Naive thymus-derived CD4-positive, alpha-beta T cell (primary cell): ENCODE data around the gene ITGB5. TPM values are rescaled to one million over a fixed set of nuclear protein-coding genes. Genes with fewer than 3 reads are reported as not detected.

ENCODE experiments used
- ATAC-seq: fragments of 150-1000 bp; cut with Tn5 transposase; 2 replicates; pipeline ENCODE4 v1.10.0; 2021; ENCODE audit warnings: mild to moderate bottlenecking, moderate library complexity
- CTCF ChIA-PET: fragments of 350-600 bp; sonication (Branson Sonifier 250); formaldehyde crosslinking; loops from one replicate; lab custom pipeline; 2021; ENCODE audit warnings: antibody characterized with exemption; lab: Charles Lee
- POLR2A ChIA-PET: fragments of 350-600 bp; sonication (Branson Sonifier 250); formaldehyde crosslinking; loops from one replicate; lab custom pipeline; 2021; ENCODE audit warnings: antibody characterized with exemption, inconsistent platforms; lab: Charles Lee
- DNase-seq, 9 donors: peaks; one replicate each; pipeline versions ENCODE4 v3.0.0 to v3.0.0-alpha.2; 2020 to 2022; ENCODE audit warnings: mixed read lengths in 1 of 9
- H3K27ac ChIP-seq: one replicate; pipeline ENCODE4 v1.7.0; 2013; ENCODE audit warnings: mild to moderate bottlenecking, low read depth, low read length, moderate library complexity
- H3K27me3 ChIP-seq, 2 donors: one replicate each; pipeline ENCODE4 v1.7.0; 2013; ENCODE audit warnings: low read length in 2 of 2, mild to moderate bottlenecking in 2 of 2, moderate library complexity in 2 of 2; ENCODE audit not compliant: control insufficient read depth in 2 of 2, insufficient read depth in 2 of 2
- H3K36me3 ChIP-seq, 3 experiments: 1 replicate in 2 of 3; 2 replicates in 1 of 3; pipeline ENCODE4 v1.7.0; 2013; ENCODE audit warnings: low read length in 3 of 3, mild to moderate bottlenecking in 3 of 3, moderate library complexity in 1 of 3; ENCODE audit not compliant: insufficient read depth in 3 of 3, control insufficient read depth in 2 of 3
- H3K4me1 ChIP-seq, 2 donors: one replicate each; pipeline ENCODE4 v1.7.0; 2013; ENCODE audit warnings: low read length in 2 of 2, mild to moderate bottlenecking in 2 of 2, moderate library complexity in 1 of 2; ENCODE audit not compliant: control insufficient read depth in 2 of 2, insufficient read depth in 2 of 2
- H3K4me3 ChIP-seq: 2 replicates; pipeline ENCODE4 v1.7.0; 2013; ENCODE audit warnings: mild to moderate bottlenecking, low read length
- H3K9me3 ChIP-seq, 3 experiments: 1 replicate in 2 of 3; 2 replicates in 1 of 3; pipeline ENCODE4 v1.7.0; 2013; ENCODE audit warnings: low read length in 3 of 3; ENCODE audit not compliant: control insufficient read depth in 2 of 3
- H3K27ac Mint-ChIP-seq, 9 donors: one replicate each; pipeline ENCODE4 v1.8.0; 2020 to 2022; ENCODE audit warnings: mixed read lengths in 9 of 9, mild to moderate bottlenecking in 8 of 9, moderate library complexity in 5 of 9, inconsistent platforms in 2 of 9
- H3K27me3 Mint-ChIP-seq, 5 donors: one replicate each; pipeline ENCODE4 v1.8.0; 2021 to 2022; ENCODE audit warnings: mixed read lengths in 5 of 5, mild to moderate bottlenecking in 1 of 5
- H3K36me3 Mint-ChIP-seq, 5 donors: one replicate each; pipeline ENCODE4 v1.8.0; 2020 to 2022; ENCODE audit warnings: mixed read lengths in 5 of 5, mild to moderate bottlenecking in 3 of 5, inconsistent platforms in 1 of 5
- H3K4me1 Mint-ChIP-seq, 7 donors: one replicate each; pipeline ENCODE4 v1.8.0; 2020 to 2022; ENCODE audit warnings: mixed read lengths in 7 of 7, mild to moderate bottlenecking in 3 of 7, inconsistent platforms in 1 of 7
- H3K4me3 Mint-ChIP-seq, 10 donors: one replicate each; pipeline ENCODE4 v1.8.0; 2020 to 2022; ENCODE audit warnings: mild to moderate bottlenecking in 10 of 10, mixed read lengths in 10 of 10, moderate library complexity in 6 of 10, inconsistent platforms in 2 of 10
- H3K9me3 Mint-ChIP-seq, 11 donors: one replicate each; pipeline ENCODE4 v1.8.0; 2020 to 2022; ENCODE audit warnings: mixed read lengths in 11 of 11, mild to moderate bottlenecking in 4 of 11, inconsistent platforms in 1 of 11, moderate library complexity in 1 of 11
- intact Hi-C, 2 donors: fragments of 100-400 bp; cut with micrococcal nuclease; formaldehyde crosslinking; loops; one replicate each; pipeline ENCODE4 v1.15.1; 2023
- polyA plus RNA-seq, 2 donors: library from polyadenylated mRNA; unstranded; fragments of 300-500 nt; fragmentation: Illumina TruSeq; gene quantifications; one replicate each; pipeline ENCODE4 v1.2.3, GENCODE V29; 2021
- total RNA-seq, 6 experiments: library from RNA in 5 of 6; stranded (reverse) in 5 of 6; gene quantifications; 1 replicate in 5 of 6; 2 replicates in 1 of 6; pipeline ENCODE4 v1.2.3 and lab custom pipeline; 2021 to 2026

Gene ITGB5
- total and polyA plus RNA-seq, 7 experiments from 2014 or later = 0.29 to 3.5 (median 2.1) TPM; not detected in 2

GRCh38 chr3:124747111-124747981, 139.8 kb downstream of the ITGB5 start:
- Mint-ChIP-seq H3K27me3 (peaks cover 0 to 6% (median 0%) of the 10 kb centered on the region in 5 donors), H3K4me3 (no peak overlapping the region), H3K9me3 (no peaks in the 10 kb centered on the region), H3K4me1 (peaks cover 0 to 1% (median 0%) of the 10 kb centered on the region in 7 donors), H3K27ac (peak overlapping the region in 1 of 9 donors; percentile 12), H3K36me3 (peaks cover 0 to 14% (median 0%) of the 10 kb centered on the region in 5 donors)
- POLR2A ChIA-PET = no interaction called here
- intact Hi-C loops = loop anchor here in 1 of 2 donors (2.0 kb wide), 1 partner anchor 17 kb away; the partner anchor contains the start of gene UMPS
- peaks cover 3 to 42% (median 6%) of the 10 kb centered on the region in 3 experiments for H3K36me3 ChIP-seq
- DNase-seq = no peak
- H3K9me3 ChIP-seq = no peaks in the 10 kb centered on the region
- CTCF ChIA-PET = no interaction called here
- H3K4me3 ChIP-seq = no peak overlapping the region
- no peak for ATAC-seq
- no peaks in the 10 kb centered on the region for H3K27me3 ChIP-seq
- H3K27ac ChIP-seq = no peak overlapping the region
- H3K4me1 ChIP-seq = no peaks in the 10 kb centered on the region

GRCh38 chr3:124745756-124746155, 141.4 kb downstream of the ITGB5 start:
- H3K4me1 Mint-ChIP-seq = peaks cover 0 to 1% (median 0%) of the 10 kb centered on the region in 7 donors
- ChIA-PET POLR2A (no interaction called here), CTCF (no interaction called here)
- Histone ChIP-seq H3K9me3 (no peaks in the 10 kb centered on the region), H3K36me3 (peaks cover 5 to 58% (median 15%) of the 10 kb centered on the region in 3 experiments), H3K4me1 (no peaks in the 10 kb centered on the region), H3K27me3 (no peaks in the 10 kb centered on the region), H3K27ac (no peak overlapping the region), H3K4me3 (no peak overlapping the region)
- ATAC-seq (no peak), DNase-seq (no peak)
- intact Hi-C loops = loop anchor here in 1 of 2 donors (2.0 kb wide), 1 partner anchor 15 kb away; the partner anchor contains the start of gene UMPS
- peaks cover 0 to 22% (median 0%) of the 10 kb centered on the region in 5 donors for H3K36me3 Mint-ChIP-seq
- no peak overlapping the region for H3K4me3 Mint-ChIP-seq
- H3K9me3 Mint-ChIP-seq = no peaks in the 10 kb centered on the region
- peak overlapping the region in 2 of 9 donors; percentile 11 to 54 for H3K27ac Mint-ChIP-seq
- H3K27me3 Mint-ChIP-seq = no peaks in the 10 kb centered on the region

GRCh38 chr3:124741027-124741426, 146.1 kb downstream of the ITGB5 start:
- Histone ChIP-seq H3K36me3 (peaks cover 5 to 70% (median 18%) of the 10 kb centered on the region in 3 experiments), H3K4me3 (no peak overlapping the region), H3K4me1 (no peaks in the 10 kb centered on the region), H3K27ac (no peak overlapping the region), H3K27me3 (no peaks in the 10 kb centered on the region), H3K9me3 (no peaks in the 10 kb centered on the region)
- Mint-ChIP-seq H3K36me3 (peaks cover 6 to 43% (median 15%) of the 10 kb centered on the region in 5 donors), H3K9me3 (no peaks in the 10 kb centered on the region), H3K4me3 (no peak overlapping the region), H3K27me3 (no peaks in the 10 kb centered on the region), H3K27ac (peak overlapping the region in 1 of 9 donors; percentile 26), H3K4me1 (peaks cover 5 to 23% (median 19%) of the 10 kb centered on the region in 7 donors)
- ChIA-PET CTCF (no interaction called here), POLR2A (no interaction called here)
- intact Hi-C loops = no loop called here
- ATAC-seq (no peak), DNase-seq (no peak)

GRCh38 chr3:124731760-124732159, 155.4 kb downstream of the ITGB5 start:
- DNase-seq (no peak), ATAC-seq (no peak)
- intact Hi-C loops = loop anchor here (2.0 to 10.0 kb wide), 12 partner anchors 15 to 1746 kb away; partner anchors contain the start of genes SLC41A3 (in 2 of the 2), HEG1 (in 1 of the 2), SEC22A (in 1 of the 2) and ZNF148 (in 1 of the 2)
- POLR2A ChIA-PET = no interaction called here
- CTCF ChIA-PET = interaction anchor here (0.6 to 0.9 kb wide), 2 partner anchors 29 to 409 kb away, joined by 3 read pairs; no protein-coding TSS in a partner anchor
- Histone ChIP-seq H3K27me3 (peaks cover 0 to 4% of the 10 kb centered on the region in 2 donors), H3K9me3 (no peaks in the 10 kb centered on the region), H3K4me1 (peaks cover 11 to 32% of the 10 kb centered on the region in 2 donors), H3K27ac (no peak overlapping the region), H3K36me3 (peaks cover 0 to 5% (median 0%) of the 10 kb centered on the region in 3 experiments), H3K4me3 (no peak overlapping the region)
- Mint-ChIP-seq H3K9me3 (peaks cover 0 to 7% (median 0%) of the 10 kb centered on the region in 11 donors), H3K4me3 (peak overlapping the region; percentile 15 to 100 (median 97)), H3K27ac (peak overlapping the region in 2 of 9 donors; percentile 5 to 46), H3K27me3 (peaks cover 0 to 17% (median 7%) of the 10 kb centered on the region in 5 donors), H3K36me3 (peaks cover 3 to 12% (median 5%) of the 10 kb centered on the region in 5 donors), H3K4me1 (peaks cover 20 to 52% (median 50%) of the 10 kb centered on the region in 7 donors)

- Histone ChIP-seq H3K4me3 (peak overlapping the region; percentile 78), H3K9me3 (no peaks in the 10 kb centered on the region), H3K27me3 (peaks cover 0 to 4% of the 10 kb centered on the region in 2 donors), H3K36me3 (peaks cover 0 to 5% (median 0%) of the 10 kb centered on the region in 3 experiments), H3K27ac (peak overlapping the region; percentile 77), H3K4me1 (peaks cover 11 to 32% of the 10 kb centered on the region in 2 donors)
- peaks cover 20 to 52% (median 50%) of the 10 kb centered on the region in 7 donors for H3K4me1 Mint-ChIP-seq
- intact Hi-C loops = loop anchor here (1.0 to 10.0 kb wide), 14 partner anchors 16 to 1746 kb away; partner anchors contain the start of genes OSBPL11 (in 2 of the 2), SLC41A3 (in 2 of the 2), HACD2 (in 1 of the 2) and HEG1 (in 1 of the 2)
- H3K27ac Mint-ChIP-seq = peak overlapping the region; percentile 96 to 100 (median 98)
- CTCF ChIA-PET = no interaction called here
- peaks cover 0 to 7% (median 0%) of the 10 kb centered on the region in 11 donors for H3K9me3 Mint-ChIP-seq
- POLR2A ChIA-PET = interaction anchor here (1.3 kb wide), 1 partner anchor 1743 kb away, joined by 3 read pairs; no protein-coding TSS in a partner anchor
- peaks cover 3 to 12% (median 5%) of the 10 kb centered on the region in 5 donors for H3K36me3 Mint-ChIP-seq
- ATAC-seq (no peak), DNase-seq (peak in 1 of 9 donors; percentile 27)
- peaks cover 3 to 22% (median 13%) of the 10 kb centered on the region in 5 donors for H3K27me3 Mint-ChIP-seq
- H3K4me3 Mint-ChIP-seq = peak overlapping the region; percentile 93 to 100 (median 98)
Measured at GRCh38 chr3:124730941-124731297, 156.2 kb downstream of the ITGB5 start.
